ENCODE results near the gene APOO. TPM values are rescaled to one million over a fixed set of nuclear protein-coding genes. Genes with fewer than 3 reads are reported as not detected.

The APOO gene
- total RNA-seq, 6 donors from 2014 or later: 0.89 to 15.0 (median 12.0) TPM

DNA sequence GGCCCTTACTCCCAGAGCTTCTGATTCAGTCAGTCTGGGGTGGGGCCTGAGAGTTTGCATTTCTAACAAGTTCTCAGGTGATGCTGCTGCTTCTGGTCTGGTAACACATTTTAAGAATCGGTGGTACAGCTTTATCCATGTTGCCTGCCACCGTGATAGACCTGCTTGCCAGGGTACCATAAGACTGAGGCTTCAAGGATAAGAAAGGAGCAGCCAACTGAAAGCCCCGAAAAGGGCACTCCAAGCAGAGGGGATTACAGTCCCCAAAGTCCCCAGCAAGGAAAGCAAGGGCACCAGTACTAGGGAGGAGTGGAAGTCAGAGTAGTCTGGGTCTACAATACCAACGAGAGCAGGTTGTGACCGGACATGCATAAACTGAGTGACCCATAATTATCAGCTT lies 49.8 kb downstream of the APOO start:
- Histone ChIP-seq H3K36me3 (no peaks in the 10 kb centered on the region), H3K4me1 (no peaks in the 10 kb centered on the region), H3K27ac (no peak overlapping the region), H3K4me3 (no peak overlapping the region), H3K27me3 (no peaks in the 10 kb centered on the region), H3K9me3 (no peaks in the 10 kb centered on the region)
- DNase-seq (no peak), ATAC-seq (ENCODE audit: low FRiP score in 2 of 2) (no peak)
- TF ChIP-seq POLR2A (IDR thresholded peaks at IDR 0.05) (no peak), EP300 (IDR thresholded peaks at IDR 0.05) (no peak), POLR2AphosphoS5 (IDR thresholded peaks at IDR 0.05) (no peak)
- TF ChIP-seq, protein P1, sequence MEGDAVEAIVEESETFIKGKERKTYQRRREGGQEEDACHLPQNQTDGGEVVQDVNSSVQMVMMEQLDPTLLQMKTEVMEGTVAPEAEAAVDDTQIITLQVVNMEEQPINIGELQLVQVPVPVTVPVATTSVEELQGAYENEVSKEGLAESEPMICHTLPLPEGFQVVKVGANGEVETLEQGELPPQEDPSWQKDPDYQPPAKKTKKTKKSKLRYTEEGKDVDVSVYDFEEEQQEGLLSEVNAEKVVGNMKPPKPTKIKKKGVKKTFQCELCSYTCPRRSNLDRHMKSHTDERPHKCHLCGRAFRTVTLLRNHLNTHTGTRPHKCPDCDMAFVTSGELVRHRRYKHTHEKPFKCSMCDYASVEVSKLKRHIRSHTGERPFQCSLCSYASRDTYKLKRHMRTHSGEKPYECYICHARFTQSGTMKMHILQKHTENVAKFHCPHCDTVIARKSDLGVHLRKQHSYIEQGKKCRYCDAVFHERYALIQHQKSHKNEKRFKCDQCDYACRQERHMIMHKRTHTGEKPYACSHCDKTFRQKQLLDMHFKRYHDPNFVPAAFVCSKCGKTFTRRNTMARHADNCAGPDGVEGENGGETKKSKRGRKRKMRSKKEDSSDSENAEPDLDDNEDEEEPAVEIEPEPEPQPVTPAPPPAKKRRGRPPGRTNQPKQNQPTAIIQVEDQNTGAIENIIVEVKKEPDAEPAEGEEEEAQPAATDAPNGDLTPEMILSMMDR (IDR thresholded peaks at IDR 0.05): no peak
- 94 to 96% methylated on average over 4 to 5 of the region's 5 CpGs for WGBS, 2 donors

DNA sequence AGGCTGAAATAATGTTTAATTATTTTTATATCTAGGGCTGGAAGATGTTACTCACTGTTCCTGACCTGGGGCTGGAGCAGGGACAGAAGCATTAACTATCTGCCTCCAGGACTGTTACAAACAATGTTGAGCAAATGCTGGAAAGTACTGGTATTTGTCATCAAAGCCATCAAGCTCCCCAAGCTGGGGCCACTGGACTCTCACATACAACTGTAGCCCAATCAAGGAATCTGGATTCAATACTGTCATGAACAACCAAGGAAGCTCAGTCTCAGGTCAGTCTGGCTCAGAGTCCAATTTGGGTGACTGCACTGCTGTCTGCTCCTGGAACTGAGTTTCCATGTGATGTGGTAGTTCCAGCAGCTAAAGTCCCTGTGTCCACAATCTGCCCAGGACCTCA lies 50.4 kb downstream of the APOO start:
- no peaks in the 10 kb centered on the region for H3K36me3 ChIP-seq
- no peak overlapping the region for H3K4me3 ChIP-seq
- H3K4me1 ChIP-seq: no peaks in the 10 kb centered on the region
- TF ChIP-seq POLR2AphosphoS5 (IDR thresholded peaks at IDR 0.05) (no peak), EP300 (IDR thresholded peaks at IDR 0.05) (no peak), POLR2A (IDR thresholded peaks at IDR 0.05) (no peak)
- TF ChIP-seq, protein P1 (IDR thresholded peaks at IDR 0.05): no peak
- H3K9me3 ChIP-seq: no peaks in the 10 kb centered on the region
- DNase-seq (no peak), ATAC-seq (ENCODE audit: low FRiP score in 2 of 2) (no peak)
- no peak overlapping the region for H3K27ac ChIP-seq
- H3K27me3 ChIP-seq: no peaks in the 10 kb centered on the region

DNA sequence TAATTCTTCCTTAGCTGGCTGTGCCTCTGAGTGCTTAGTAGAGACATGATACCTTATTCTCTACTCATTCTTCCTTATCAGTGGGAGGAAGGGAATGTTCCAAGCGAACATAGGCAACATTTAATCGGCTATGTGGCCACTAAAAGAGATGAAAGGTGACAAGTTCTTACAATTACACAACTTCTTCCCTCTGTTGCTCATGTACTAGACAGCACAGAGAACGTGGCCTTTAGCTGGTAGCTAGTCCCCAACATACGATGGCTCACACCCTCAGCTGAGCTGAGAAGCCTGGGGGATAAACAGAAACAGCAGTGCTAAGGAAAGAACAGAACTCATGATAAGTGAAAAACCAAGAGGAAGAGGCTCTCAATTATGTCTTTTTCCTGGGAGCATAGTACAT lies 52.2 kb downstream of the APOO start:
- TF ChIP-seq EP300 (IDR thresholded peaks at IDR 0.05): no peak
- TF ChIP-seq, protein P1 (IDR thresholded peaks at IDR 0.05): no peak
- no peak overlapping the region for H3K27ac ChIP-seq
- H3K27me3 ChIP-seq: no peaks in the 10 kb centered on the region
- H3K36me3 ChIP-seq: no peaks in the 10 kb centered on the region
- no peaks in the 10 kb centered on the region for H3K9me3 ChIP-seq
- no peak overlapping the region for H3K4me3 ChIP-seq
- no peaks in the 10 kb centered on the region for H3K4me1 ChIP-seq
- ATAC-seq (ENCODE audit: low FRiP score in 2 of 2): no peak
- no peak for DNase-seq
- 78 to 79% methylated on average over 4 of the region's 4 CpGs for WGBS, 2 donors

DNA sequence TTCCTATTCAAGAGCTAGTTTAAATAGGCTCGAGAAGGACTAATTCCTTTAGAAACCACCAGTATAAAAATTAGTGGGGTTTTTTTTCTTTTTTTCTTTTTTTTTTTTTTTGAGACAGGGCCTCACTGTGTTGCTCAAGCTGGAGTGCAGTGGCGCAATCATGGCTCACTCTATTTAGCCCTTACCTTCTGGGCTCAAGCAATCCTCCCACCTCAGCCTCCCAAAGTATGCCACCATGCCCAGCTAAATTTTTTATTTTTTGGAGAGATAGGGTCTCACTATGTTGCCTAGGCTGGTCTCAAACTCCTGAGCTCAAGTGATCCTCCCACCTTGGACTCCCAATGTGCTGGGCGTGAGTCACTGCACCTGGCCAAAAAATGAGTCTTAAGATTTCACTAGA lies 52.8 kb downstream of the APOO start:
- Histone ChIP-seq H3K27me3 (no peaks in the 10 kb centered on the region), H3K9me3 (no peaks in the 10 kb centered on the region), H3K4me3 (no peak overlapping the region), H3K27ac (no peak overlapping the region), H3K36me3 (no peaks in the 10 kb centered on the region), H3K4me1 (no peaks in the 10 kb centered on the region)
- 69 to 83% methylated on average over 3 of the region's 3 CpGs for WGBS, 2 donors
- ATAC-seq (ENCODE audit: low FRiP score in 2 of 2) (no peak), DNase-seq (peak in 1 of 2 donors; percentile 54)
- TF ChIP-seq POLR2AphosphoS5 (IDR thresholded peaks at IDR 0.05): no peak
- TF ChIP-seq, protein P1 (IDR thresholded peaks at IDR 0.05): no peak
- TF ChIP-seq EP300 (IDR thresholded peaks at IDR 0.05): no peak
- no peak for TF ChIP-seq POLR2A (IDR thresholded peaks at IDR 0.05)

DNA sequence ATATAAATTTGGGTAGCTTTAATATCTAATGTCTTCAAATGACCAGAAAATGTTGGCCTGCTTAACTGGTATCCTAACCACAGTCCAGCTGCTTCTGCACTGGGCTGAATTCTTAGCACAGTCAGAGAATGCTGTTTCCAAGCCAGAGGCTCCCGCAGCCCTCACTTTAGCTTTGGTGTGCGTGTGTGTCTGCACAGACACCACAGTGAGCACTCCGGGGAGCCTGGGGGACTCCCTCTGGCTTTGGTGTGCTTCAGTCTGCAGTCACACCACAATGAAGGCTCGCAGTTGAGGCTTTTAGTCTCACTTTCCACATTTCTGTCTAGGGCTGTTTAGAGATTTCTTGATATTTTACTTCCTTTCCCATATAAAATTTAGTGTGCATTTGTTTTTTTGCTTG lies 53.6 kb downstream of the APOO start:
- ATAC-seq (ENCODE audit: low FRiP score in 2 of 2) (no peak), DNase-seq (no peak)
- no peaks in the 10 kb centered on the region for H3K27me3 ChIP-seq
- no peak overlapping the region for H3K4me3 ChIP-seq
- TF ChIP-seq POLR2AphosphoS5 (IDR thresholded peaks at IDR 0.05) (no peak), EP300 (IDR thresholded peaks at IDR 0.05) (no peak), POLR2A (IDR thresholded peaks at IDR 0.05) (no peak)
- TF ChIP-seq, protein P1 (IDR thresholded peaks at IDR 0.05): no peak
- H3K4me1 ChIP-seq: no peaks in the 10 kb centered on the region
- no peaks in the 10 kb centered on the region for H3K36me3 ChIP-seq
- H3K27ac ChIP-seq: no peak overlapping the region
- WGBS, 2 donors: 67 to 85% methylated on average over 2 to 4 of the region's 4 CpGs
- no peaks in the 10 kb centered on the region for H3K9me3 ChIP-seq

Measured in upper lobe of left lung (tissue), 6 donors.